H54 (cell line): Measurements from ENCODE around the gene PYGO2.
"Not testable (repeated sequence)": the region's sequence is repeated elsewhere in the genome, so short reads cannot be mapped to it uniquely, and the experiment has no call there.

ENCODE experiments used
- DNase-seq: peaks from one replicate; pipeline ENCODE4 v3.0.0; 2011; ENCODE audit warnings: low spot score, mixed read lengths; ENCODE audit not compliant: insufficient read length
- FAIRE-seq: peaks from 3 replicates; lab custom pipeline; 2011; peaks lifted over from hg19 to GRCh38; lab: Jason Lieb, UNC
- POLR2A ChIP-seq: IDR thresholded peaks from 2 replicates; pipeline ENCODE4 v1.6.1; 2011; ENCODE audit warnings: low read depth, mild to moderate bottlenecking, low read length

PYGO2 gene

GRCh38 chr1:155003766-155004351 lies 42.3 kb upstream of the PYGO2 start:
- FAIRE-seq (no peak), DNase-seq (peak; percentile 72)
- peak; percentile 8; the same call in 1 of the 2 replicates for TF ChIP-seq POLR2A

GRCh38 chr1:155003227-155003765 lies 41.7 kb upstream of the PYGO2 start:
- FAIRE-seq (no peak), DNase-seq (no peak)
- no peak; the same call in 1 of the 2 replicates for TF ChIP-seq POLR2A

- FAIRE-seq (no peak), DNase-seq (no peak)
Measured at GRCh38 chr1:155002464-155003226, 41.1 kb upstream of the PYGO2 start, which contains the start of gene ZBTB7B. ZBTB7B (plus strand) TSS chr1:155002802; CDS start chr1:155014661, 11,859 bp downstream.

GRCh38 chr1:155001675-155002463 lies 40.3 kb upstream of the PYGO2 start:
- peak; percentile 94 for DNase-seq
- peak; percentile 8; the same call in 1 of the 2 replicates for TF ChIP-seq POLR2A
- no peak for FAIRE-seq

More at GRCh38 chr1:155002464-155003226, 41.1 kb upstream of the PYGO2 start, which contains the start of gene ZBTB7B:
- no peak for TF ChIP-seq POLR2A

- DNase-seq (no peak), FAIRE-seq (no peak)
Measured at GRCh38 chr1:155001425-155001674, 39.8 kb upstream of the PYGO2 start.

GRCh38 chr1:155000726-155001424 lies 39.3 kb upstream of the PYGO2 start:
- no peak; the same call in 1 of the 2 replicates for TF ChIP-seq POLR2A
- FAIRE-seq = no peak
- peak; percentile 82 for DNase-seq

More at GRCh38 chr1:155001425-155001674, 39.8 kb upstream of the PYGO2 start:
- no peak for TF ChIP-seq POLR2A

- DNase-seq (no peak), FAIRE-seq (no peak)
- TF ChIP-seq POLR2A = no peak
Measured at GRCh38 chr1:155000411-155000725, 38.8 kb upstream of the PYGO2 start.

GRCh38 chr1:154999571-155000410 lies 38.2 kb upstream of the PYGO2 start:
- FAIRE-seq (no peak), DNase-seq (no peak)
- no peak for TF ChIP-seq POLR2A

- FAIRE-seq = no peak
- no peak for TF ChIP-seq POLR2A
- no peak for DNase-seq
Measured at GRCh38 chr1:154998818-154999570, 37.4 kb upstream of the PYGO2 start.

- FAIRE-seq = no peak
- DNase-seq = no peak
- TF ChIP-seq POLR2A = no peak
Measured at GRCh38 chr1:154998201-154998780, 36.7 kb upstream of the PYGO2 start.

- DNase-seq (no peak), FAIRE-seq (no peak)
- no peak for TF ChIP-seq POLR2A
Measured at GRCh38 chr1:154996966-154997701, 35.6 kb upstream of the PYGO2 start.

GRCh38 chr1:154995301-154995983 lies 33.9 kb upstream of the PYGO2 start:
- not testable (repeated sequence) for FAIRE-seq, DNase-seq
